A549 (cell line): ENCODE measurements around the gene FBXO48. TPM values are rescaled to one million over a fixed set of nuclear protein-coding genes. Genes with fewer than 3 reads are reported as not detected.
A peak's percentile ranks its signal among the peaks of the same experiment; 100 is the strongest.

Experiments used
- ATAC-seq, 2 experiments: fragments of 200-7000 bp in 1 of 2; fragments of >200 bp in 1 of 2; cut with Nextera tagmentation in 1 of 2; cut with Tn5 transposase in 1 of 2; 3 replicates each; pipeline versions ENCODE4 v1.8.0 to v1.9.1; 2018 to 2020; ENCODE audit warnings: mild to moderate bottlenecking in 1 of 2, moderate library complexity in 1 of 2
- CTCF ChIA-PET: fragments of 300-600 bp; sonication (Branson Sonifier 250); formaldehyde crosslinking; extraction: SDS; loops from one replicate; lab custom pipeline; 2021; ENCODE audit warnings: antibody characterized with exemption, inconsistent platforms; lab: Yijun Ruan, JAX
- POLR2A ChIA-PET: fragments of 350-600 bp; formaldehyde crosslinking; extraction: SDS; loops from one replicate; lab custom pipeline; 2021; ENCODE audit warnings: antibody characterized with exemption, inconsistent platforms; lab: Yijun Ruan, JAX
- DNase-seq, 2 experiments: peaks; one replicate each; pipeline versions ENCODE4 v3.0.0 to v3.0.0-alpha.2; 2011 to 2016; ENCODE audit warnings: low read depth in 1 of 2, low spot score in 1 of 2
- FAIRE-seq: peaks from 2 replicates; lab custom pipeline; 2011; peaks lifted over from hg19 to GRCh38; lab: Jason Lieb, UNC
- H3K27ac ChIP-seq, 2 experiments: fragments of >200 bp; sonication (Bioruptor Twin); formaldehyde crosslinking; 3 replicates each; pipeline ENCODE4 v1.5.1; 2016 to 2017
- H3K4me1 ChIP-seq: fragments of >200 bp; sonication (Bioruptor Twin); formaldehyde crosslinking; 3 replicates; pipeline ENCODE4 v1.6.1; 2016
- H3K4me2 ChIP-seq: fragments of >200 bp; sonication (Bioruptor Twin); formaldehyde crosslinking; 3 replicates; pipeline ENCODE4 v1.6.1; 2016
- H3K4me3 ChIP-seq: fragments of >200 bp; sonication (Bioruptor Twin); formaldehyde crosslinking; 3 replicates; pipeline ENCODE4 v1.5.1; 2016
- H3K9me3 ChIP-seq: fragments of >200 bp; sonication (Bioruptor Twin); formaldehyde crosslinking; 3 replicates; pipeline ENCODE4 v1.6.1; 2016
- CBX2 ChIP-seq: fragments of 200-600 bp; sonication (generic); IDR thresholded peaks from 2 replicates; pipeline ENCODE4 v1.6.1; 2016; ENCODE audit warnings: low read depth, mild to moderate bottlenecking, borderline replicate concordance
- CBX8 ChIP-seq: fragments of 200-600 bp; sonication (generic); IDR thresholded peaks from 2 replicates; pipeline ENCODE4 v1.6.1; 2016
- CEBPB ChIP-seq, 2 experiments: fragments of >200 bp in 1 of 2; sonication (Bioruptor Twin) in 1 of 2; formaldehyde crosslinking in 1 of 2; IDR thresholded peaks; 2 replicates each; pipeline ENCODE4 v1.6.1; 2012 to 2016
- CHD2 ChIP-seq: fragments of 150-350 bp; IDR thresholded peaks from 2 replicates; pipeline ENCODE4 v1.6.1; 2014; ENCODE audit warnings: low read length; ENCODE audit not compliant: partially characterized antibody
- HOXB13 ChIP-seq: fragments of 250-450 bp; sonication (Bioruptor Pico); IDR thresholded peaks from 2 replicates; pipeline ENCODE4 v1.5.0; 2020; ENCODE audit warnings: low read depth, mild to moderate bottlenecking, moderate library complexity
- HOXB5 ChIP-seq: fragments of 250-450 bp; sonication (Bioruptor Pico); IDR thresholded peaks from 2 replicates; pipeline ENCODE4 v1.5.0; 2020; ENCODE audit warnings: mild to moderate bottlenecking, moderate library complexity
- JUN ChIP-seq, 2 experiments: fragments of >200 bp; sonication (Bioruptor Twin); formaldehyde crosslinking; IDR thresholded peaks; 2 replicates in 1 of 2; 3 replicates in 1 of 2; pipeline ENCODE4 v1.6.1; 2016 to 2017
- JUNB ChIP-seq: fragments of >200 bp; sonication (Bioruptor Twin); formaldehyde crosslinking; IDR thresholded peaks from 2 replicates; pipeline ENCODE4 v1.6.1; 2016
- KDM5A ChIP-seq: fragments of 200-600 bp; sonication (generic); IDR thresholded peaks from 2 replicates; pipeline ENCODE4 v1.6.1; 2016; ENCODE audit warnings: antibody characterized with exemption, mild to moderate bottlenecking
- MAZ ChIP-seq: fragments of 150-350 bp; IDR thresholded peaks from 2 replicates; pipeline ENCODE4 v1.6.1; 2014; ENCODE audit warnings: antibody characterized with exemption, low read depth, low read length, borderline replicate concordance
- MYC ChIP-seq: IDR thresholded peaks from 2 replicates; pipeline ENCODE4 v1.6.1; 2012; ENCODE audit warnings: mild to moderate bottlenecking, inconsistent platforms, low read length, improper control_type of control experiment, borderline replicate concordance
- NFE2L2 ChIP-seq: fragments of 150-350 bp; conservative IDR thresholded peaks from 2 replicates; pipeline ENCODE4 v1.6.1; 2014; ENCODE audit warnings: low read length
- NR3C1 ChIP-seq: fragments of >200 bp; sonication (Bioruptor Twin); formaldehyde crosslinking; IDR thresholded peaks from 3 replicates; pipeline ENCODE4 v1.6.1; 2017
- POLR2A ChIP-seq: IDR thresholded peaks from 2 replicates; pipeline ENCODE4 v1.6.1; 2012; ENCODE audit warnings: mild to moderate bottlenecking, low read length
- RAD21 ChIP-seq, 2 experiments: fragments of >200 bp in 1 of 2; sonication (Bioruptor Twin) in 1 of 2; formaldehyde crosslinking in 1 of 2; IDR thresholded peaks in 1 of 2; conservative IDR thresholded peaks in 1 of 2; 2 replicates in 1 of 2; 3 replicates in 1 of 2; pipeline ENCODE4 v1.6.1; 2012 to 2018; ENCODE audit warnings: inconsistent platforms in 1 of 2
- RCOR1 ChIP-seq: fragments of 150-350 bp; IDR thresholded peaks from 2 replicates; pipeline ENCODE4 v1.6.1; 2014; ENCODE audit warnings: antibody characterized with exemption, low read length, low read depth
- RFX5 ChIP-seq: fragments of 450-650 bp; IDR thresholded peaks from 2 replicates; pipeline ENCODE4 v1.7.1; 2014; ENCODE audit warnings: antibody characterized with exemption, mild to moderate bottlenecking, moderate library complexity
- SMC3 ChIP-seq: fragments of >200 bp; sonication (Bioruptor Twin); formaldehyde crosslinking; IDR thresholded peaks from 3 replicates; pipeline ENCODE4 v1.6.1; 2018; ENCODE audit warnings: inconsistent platforms
- TFCP2L1 ChIP-seq: fragments of 250-450 bp; sonication (Bioruptor Pico); IDR thresholded peaks from 2 replicates; pipeline ENCODE4 v1.5.0; 2021; ENCODE audit warnings: mild to moderate bottlenecking
- ZC3H11A ChIP-seq: fragments of 450-650 bp; IDR thresholded peaks from 2 replicates; pipeline ENCODE4 v1.6.1; 2014; ENCODE audit warnings: antibody characterized with exemption, mild to moderate bottlenecking
- ZNF302 ChIP-seq: fragments of 250-450 bp; sonication (Bioruptor Pico); IDR thresholded peaks from 2 replicates; pipeline ENCODE4 v1.9.0; 2021; ENCODE audit warnings: inconsistent platforms, mild to moderate bottlenecking, moderate library complexity
- WGBS: methylation state at CpG from one replicate; pipeline ENCODE4 v1.1.6; 2017; ENCODE audit errors: missing lambda C conversion rate; 5-methylcytosine and 5-hydroxymethylcytosine counted together
- polyA plus RNA-seq, 4 experiments: library from polyadenylated mRNA; depleted of rRNA in 3 of 4; stranded (reverse); fragments of >200 nt; fragmentation: RNase III in 1 of 4; extraction: RNeasy Plus Mini Kit Qiagen cat#74134 plus additional on column Dnase treatment in 1 of 4; gene quantifications; 2 replicates in 3 of 4; 3 replicates in 1 of 4; pipeline ENCODE4 v1.2.3, GENCODE V29; 2011 to 2017
- TF ChIP-seq, protein P1 (sequence below): fragments of >200 bp; sonication (Bioruptor Twin); formaldehyde crosslinking; IDR thresholded peaks from 3 replicates; pipeline ENCODE4 v1.5.1; 2016
- TF ChIP-seq, protein P2 (sequence below): fragments of 150-350 bp; IDR thresholded peaks from 2 replicates; pipeline ENCODE4 v1.6.1; 2014; ENCODE audit warnings: low read depth, mild to moderate bottlenecking, low read length
- TF ChIP-seq, protein P3 (sequence below): IDR thresholded peaks from 2 replicates; pipeline ENCODE4 v1.6.1; 2012

The FBXO48 gene
- polyA plus RNA-seq, 2 of the 4 experiments (the other 2 are of a cell fraction): 0.72 to 2.1 TPM

DNA sequence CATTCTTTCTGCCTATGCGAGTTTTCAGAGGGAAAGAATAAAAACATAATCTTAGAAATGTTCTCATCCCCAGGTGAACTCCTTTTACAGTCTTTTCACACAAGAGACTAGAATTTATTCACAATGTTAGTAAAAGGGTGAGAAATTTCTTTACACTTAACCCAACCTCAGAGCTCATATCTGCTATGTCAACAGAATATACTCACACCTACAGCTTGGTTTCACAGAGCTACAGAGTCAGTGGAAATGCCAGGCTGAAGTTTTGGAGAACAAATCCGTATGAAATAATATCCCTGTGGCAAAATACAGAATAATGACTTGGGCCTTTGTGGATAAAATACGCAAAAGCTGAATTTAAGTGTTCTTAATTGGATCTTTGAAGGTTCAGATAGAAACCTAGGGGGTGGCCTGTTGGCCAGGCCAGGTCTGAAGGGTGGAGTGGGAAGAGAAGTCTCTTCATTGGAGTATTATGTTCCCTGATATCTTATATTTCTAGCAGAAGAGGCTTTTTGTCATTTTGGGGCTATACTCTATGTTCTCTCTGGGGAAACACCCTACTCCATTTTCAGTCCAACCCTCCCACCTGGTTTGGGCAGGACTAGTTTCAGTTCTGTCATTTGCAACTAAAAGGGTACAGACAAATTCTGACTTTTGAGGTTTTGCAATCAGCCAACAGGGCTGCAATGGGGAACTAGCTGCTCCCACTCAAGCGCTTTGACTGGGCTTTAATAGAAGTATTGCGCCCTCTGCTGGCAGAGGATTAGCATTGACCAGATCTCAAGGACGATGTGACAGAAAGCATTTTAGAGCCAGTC is 25.7 kb downstream of the FBXO48 start:
- DNase-seq (peak; percentile 48 to 88), FAIRE-seq (peak; percentile 91), ATAC-seq (peak; percentile 94 to 98)
- CTCF ChIA-PET: interaction anchor here (0.6 to 6.7 kb wide), 52 partner anchors 12 to 496 kb away, joined by 3 to 83 read pairs (median 4); partner anchors contain the start of genes APLF, FBXO48, PLEK and PNO1
- TF ChIP-seq KDM5A: no peak
- TF ChIP-seq JUN (IDR thresholded peaks at IDR 0.05): no peak
- TF ChIP-seq CEBPB (IDR thresholded peaks at IDR 0.05): peak in 1 of 2 experiments; percentile 87; a peak in 2 of 4 replicates
- TF ChIP-seq, protein P1, sequence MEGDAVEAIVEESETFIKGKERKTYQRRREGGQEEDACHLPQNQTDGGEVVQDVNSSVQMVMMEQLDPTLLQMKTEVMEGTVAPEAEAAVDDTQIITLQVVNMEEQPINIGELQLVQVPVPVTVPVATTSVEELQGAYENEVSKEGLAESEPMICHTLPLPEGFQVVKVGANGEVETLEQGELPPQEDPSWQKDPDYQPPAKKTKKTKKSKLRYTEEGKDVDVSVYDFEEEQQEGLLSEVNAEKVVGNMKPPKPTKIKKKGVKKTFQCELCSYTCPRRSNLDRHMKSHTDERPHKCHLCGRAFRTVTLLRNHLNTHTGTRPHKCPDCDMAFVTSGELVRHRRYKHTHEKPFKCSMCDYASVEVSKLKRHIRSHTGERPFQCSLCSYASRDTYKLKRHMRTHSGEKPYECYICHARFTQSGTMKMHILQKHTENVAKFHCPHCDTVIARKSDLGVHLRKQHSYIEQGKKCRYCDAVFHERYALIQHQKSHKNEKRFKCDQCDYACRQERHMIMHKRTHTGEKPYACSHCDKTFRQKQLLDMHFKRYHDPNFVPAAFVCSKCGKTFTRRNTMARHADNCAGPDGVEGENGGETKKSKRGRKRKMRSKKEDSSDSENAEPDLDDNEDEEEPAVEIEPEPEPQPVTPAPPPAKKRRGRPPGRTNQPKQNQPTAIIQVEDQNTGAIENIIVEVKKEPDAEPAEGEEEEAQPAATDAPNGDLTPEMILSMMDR: peak; percentile 98
- peak; percentile 83 for TF ChIP-seq SMC3
- TF ChIP-seq MYC: no peak
- peak; percentile 84 to 92 for TF ChIP-seq RAD21 (conservative IDR thresholded peaks at IDR 0.05 in 1 of 2, IDR thresholded peaks at IDR 0.05 in 1 of 2)
- Histone ChIP-seq H3K4me2 (no peak overlapping the region), H3K27ac (no peak overlapping the region), H3K4me1 (no peaks in the 10 kb centered on the region), H3K9me3 (no peaks in the 10 kb centered on the region), H3K4me3 (no peak overlapping the region)
- WGBS: 40% methylated on average over 6 of the region's 6 CpGs
- POLR2A ChIA-PET: no interaction called here

DNA sequence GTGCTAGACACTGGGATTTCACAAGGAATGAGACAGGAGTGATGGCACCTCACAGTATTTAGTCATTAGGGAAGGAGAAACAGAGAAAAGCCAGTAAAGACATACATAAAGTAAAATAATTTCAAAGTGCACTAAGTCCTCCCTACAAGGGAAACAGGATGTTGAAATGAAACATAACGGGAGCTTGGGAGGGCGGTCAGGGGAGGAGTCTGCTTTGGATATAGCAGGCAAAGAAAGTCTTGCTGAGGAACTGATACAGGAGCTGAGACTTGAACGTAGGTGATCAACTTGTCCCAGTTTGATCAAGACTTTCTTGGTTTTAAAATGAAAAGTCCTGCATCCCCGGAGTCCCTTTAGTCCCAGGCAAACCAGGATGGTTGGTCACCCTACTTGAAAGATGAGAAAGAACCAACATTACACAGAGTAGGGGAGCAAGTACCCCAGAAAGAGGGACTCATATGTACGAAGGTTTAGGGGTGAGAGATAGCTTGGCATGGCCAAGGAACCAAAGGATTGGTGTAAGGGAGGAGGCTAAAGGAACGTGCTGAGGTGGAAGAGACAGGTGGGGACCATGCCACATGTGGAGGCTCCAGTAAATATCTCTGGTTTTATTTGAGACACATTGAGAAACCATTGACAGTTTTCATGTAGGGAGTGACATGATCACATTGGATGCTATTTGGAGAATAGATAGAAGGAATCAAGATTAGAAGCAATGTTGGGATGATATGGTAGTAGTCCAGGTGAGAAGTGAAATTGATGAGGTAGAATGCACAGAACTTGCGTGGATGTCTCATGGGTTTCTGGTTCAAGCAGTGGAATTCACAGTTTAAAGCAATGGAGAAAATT is 28.4 kb downstream of the FBXO48 start:
- ChIA-PET CTCF (interaction anchor here (1.3 to 6.7 kb wide), 3 partner anchors 77 to 316 kb away, joined by 3 to 45 read pairs (median 5); no protein-coding TSS in a partner anchor), POLR2A (interaction anchor here (0.6 kb wide), 1 partner anchor 10 kb away, joined by 6 read pairs; no protein-coding TSS in a partner anchor)
- H3K4me2 ChIP-seq: no peak overlapping the region
- no peak overlapping the region for H3K4me3 ChIP-seq
- H3K4me1 ChIP-seq: no peaks in the 10 kb centered on the region
- no peak for DNase-seq
- WGBS: 47% methylated on average over 7 of the region's 7 CpGs
- ATAC-seq: no peak
- no peak overlapping the region for H3K27ac ChIP-seq
- TF ChIP-seq MAZ (no peak), TFCP2L1 (CRISPR knock-in tag) (no peak), ZNF302 (CRISPR knock-in tag) (no peak), ZC3H11A (no peak), HOXB13 (no peak), NFE2L2 (no peak), RAD21 (conservative IDR thresholded peaks at IDR 0.05 in 1 of 2, IDR thresholded peaks at IDR 0.05 in 1 of 2) (no peak), NR3C1 (no peak), CBX8 (no peak), HOXB5 (CRISPR knock-in tag) (no peak)
- TF ChIP-seq, protein P2, sequence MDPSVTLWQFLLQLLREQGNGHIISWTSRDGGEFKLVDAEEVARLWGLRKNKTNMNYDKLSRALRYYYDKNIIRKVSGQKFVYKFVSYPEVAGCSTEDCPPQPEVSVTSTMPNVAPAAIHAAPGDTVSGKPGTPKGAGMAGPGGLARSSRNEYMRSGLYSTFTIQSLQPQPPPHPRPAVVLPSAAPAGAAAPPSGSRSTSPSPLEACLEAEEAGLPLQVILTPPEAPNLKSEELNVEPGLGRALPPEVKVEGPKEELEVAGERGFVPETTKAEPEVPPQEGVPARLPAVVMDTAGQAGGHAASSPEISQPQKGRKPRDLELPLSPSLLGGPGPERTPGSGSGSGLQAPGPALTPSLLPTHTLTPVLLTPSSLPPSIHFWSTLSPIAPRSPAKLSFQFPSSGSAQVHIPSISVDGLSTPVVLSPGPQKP: no peak
- no peaks in the 10 kb centered on the region for H3K9me3 ChIP-seq
- FAIRE-seq: no peak

DNA sequence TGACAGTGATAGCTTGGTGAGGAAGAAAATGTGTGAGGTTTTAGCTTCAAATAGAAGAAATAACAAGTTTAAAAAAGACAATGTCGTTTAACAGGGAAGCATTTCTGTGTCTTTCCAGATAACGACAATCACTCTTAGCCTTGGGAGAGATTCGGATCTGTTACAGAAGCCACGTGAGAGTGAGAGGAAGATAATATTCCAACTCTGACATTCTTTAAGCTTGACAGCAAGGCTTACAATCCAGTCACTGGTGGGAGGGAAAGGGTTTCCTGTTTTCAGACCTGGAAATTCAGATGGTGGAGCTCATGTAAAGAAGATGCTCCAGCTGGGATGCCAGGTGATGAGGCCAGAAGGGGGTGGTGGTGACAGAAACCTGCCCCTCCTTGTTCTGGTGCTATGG is 30.8 kb downstream of the FBXO48 start:
- FAIRE-seq (no peak), ATAC-seq (no peak), DNase-seq (no peak)
- ChIA-PET CTCF (interaction anchor here (0.7 to 0.9 kb wide), 2 partner anchors 15 to 27 kb away, joined by 3 read pairs; no protein-coding TSS in a partner anchor), POLR2A (no interaction called here)
- Histone ChIP-seq H3K9me3 (no peaks in the 10 kb centered on the region), H3K4me1 (no peaks in the 10 kb centered on the region), H3K4me2 (no peak overlapping the region), H3K4me3 (no peak overlapping the region), H3K27ac (no peak overlapping the region)
- no peak for TF ChIP-seq CHD2
- TF ChIP-seq RFX5: no peak
- TF ChIP-seq RCOR1: no peak
- no peak for TF ChIP-seq JUNB
- TF ChIP-seq CBX2: no peak
- TF ChIP-seq, protein P3, sequence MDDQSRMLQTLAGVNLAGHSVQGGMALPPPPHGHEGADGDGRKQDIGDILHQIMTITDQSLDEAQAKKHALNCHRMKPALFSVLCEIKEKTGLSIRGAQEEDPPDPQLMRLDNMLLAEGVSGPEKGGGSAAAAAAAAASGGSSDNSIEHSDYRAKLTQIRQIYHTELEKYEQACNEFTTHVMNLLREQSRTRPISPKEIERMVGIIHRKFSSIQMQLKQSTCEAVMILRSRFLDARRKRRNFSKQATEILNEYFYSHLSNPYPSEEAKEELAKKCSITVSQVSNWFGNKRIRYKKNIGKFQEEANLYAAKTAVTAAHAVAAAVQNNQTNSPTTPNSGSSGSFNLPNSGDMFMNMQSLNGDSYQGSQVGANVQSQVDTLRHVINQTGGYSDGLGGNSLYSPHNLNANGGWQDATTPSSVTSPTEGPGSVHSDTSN: no peak
- TF ChIP-seq RAD21 (conservative IDR thresholded peaks at IDR 0.05 in 1 of 2, IDR thresholded peaks at IDR 0.05 in 1 of 2): no peak
- no peak for TF ChIP-seq NR3C1
- no peak for TF ChIP-seq POLR2A
- WGBS: 39% methylated on average over 4 of the region's 4 CpGs
